ENCODE data around the gene RNF130.

- TF ChIP-seq, protein P1, sequence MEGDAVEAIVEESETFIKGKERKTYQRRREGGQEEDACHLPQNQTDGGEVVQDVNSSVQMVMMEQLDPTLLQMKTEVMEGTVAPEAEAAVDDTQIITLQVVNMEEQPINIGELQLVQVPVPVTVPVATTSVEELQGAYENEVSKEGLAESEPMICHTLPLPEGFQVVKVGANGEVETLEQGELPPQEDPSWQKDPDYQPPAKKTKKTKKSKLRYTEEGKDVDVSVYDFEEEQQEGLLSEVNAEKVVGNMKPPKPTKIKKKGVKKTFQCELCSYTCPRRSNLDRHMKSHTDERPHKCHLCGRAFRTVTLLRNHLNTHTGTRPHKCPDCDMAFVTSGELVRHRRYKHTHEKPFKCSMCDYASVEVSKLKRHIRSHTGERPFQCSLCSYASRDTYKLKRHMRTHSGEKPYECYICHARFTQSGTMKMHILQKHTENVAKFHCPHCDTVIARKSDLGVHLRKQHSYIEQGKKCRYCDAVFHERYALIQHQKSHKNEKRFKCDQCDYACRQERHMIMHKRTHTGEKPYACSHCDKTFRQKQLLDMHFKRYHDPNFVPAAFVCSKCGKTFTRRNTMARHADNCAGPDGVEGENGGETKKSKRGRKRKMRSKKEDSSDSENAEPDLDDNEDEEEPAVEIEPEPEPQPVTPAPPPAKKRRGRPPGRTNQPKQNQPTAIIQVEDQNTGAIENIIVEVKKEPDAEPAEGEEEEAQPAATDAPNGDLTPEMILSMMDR (IDR thresholded peaks at IDR 0.05; ENCODE audit: low read depth, low read length) = no peak
- no peak for TF ChIP-seq EZH2phosphoT487 (IDR thresholded peaks at IDR 0.05; ENCODE audit: low read depth)
Observed at GRCh38 chr5:179963375-179963774, 108.2 kb downstream of the RNF130 start.
